Measurements from ENCODE around the gene SLC6A6. TPM values are rescaled to one million over a fixed set of nuclear protein-coding genes. Genes with fewer than 3 reads are reported as not detected.

The SLC6A6 gene
- total RNA-seq, 1 donor from 2014 or later, result 79.9 TPM

- no peak for DNase-seq (ENCODE audit: low read depth)
Observed at GRCh38 chr3:14518432-14518802, 116.0 kb downstream of the SLC6A6 start.

GRCh38 chr3:14518893-14519292 lies 116.5 kb downstream of the SLC6A6 start:
- no peak for DNase-seq (ENCODE audit: low read depth)

- no peak for DNase-seq (ENCODE audit: low read depth)
Observed at GRCh38 chr3:14519406-14519805, 117.0 kb downstream of the SLC6A6 start.

- no peak for DNase-seq (ENCODE audit: low read depth)
Observed at GRCh38 chr3:14520149-14520548, 117.7 kb downstream of the SLC6A6 start.

DNA sequence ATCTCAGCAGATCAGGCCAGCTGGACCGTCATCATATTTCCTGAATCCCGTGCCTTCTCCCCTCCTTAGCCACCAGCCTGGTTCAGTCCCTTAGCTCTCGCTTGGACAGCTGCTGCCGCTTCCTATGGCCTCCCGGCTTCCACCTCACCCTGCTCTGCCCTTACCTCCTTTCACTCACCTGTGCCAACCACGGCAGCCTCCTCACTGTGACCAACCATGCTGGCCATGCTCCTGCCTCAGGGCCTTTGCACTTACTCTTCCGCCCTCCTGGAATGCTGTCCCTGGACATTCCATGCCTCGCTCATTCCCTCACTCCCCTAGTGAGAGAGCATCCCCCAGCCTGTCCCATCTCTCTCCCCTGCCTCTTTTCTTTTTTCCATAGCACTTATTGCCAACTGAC lies 118.6 kb downstream of the SLC6A6 start:
- no peak for DNase-seq (ENCODE audit: low read depth)

GRCh38 chr3:14521611-14522010 lies 119.2 kb downstream of the SLC6A6 start:
- DNase-seq (ENCODE audit: low read depth), result no peak

DNA sequence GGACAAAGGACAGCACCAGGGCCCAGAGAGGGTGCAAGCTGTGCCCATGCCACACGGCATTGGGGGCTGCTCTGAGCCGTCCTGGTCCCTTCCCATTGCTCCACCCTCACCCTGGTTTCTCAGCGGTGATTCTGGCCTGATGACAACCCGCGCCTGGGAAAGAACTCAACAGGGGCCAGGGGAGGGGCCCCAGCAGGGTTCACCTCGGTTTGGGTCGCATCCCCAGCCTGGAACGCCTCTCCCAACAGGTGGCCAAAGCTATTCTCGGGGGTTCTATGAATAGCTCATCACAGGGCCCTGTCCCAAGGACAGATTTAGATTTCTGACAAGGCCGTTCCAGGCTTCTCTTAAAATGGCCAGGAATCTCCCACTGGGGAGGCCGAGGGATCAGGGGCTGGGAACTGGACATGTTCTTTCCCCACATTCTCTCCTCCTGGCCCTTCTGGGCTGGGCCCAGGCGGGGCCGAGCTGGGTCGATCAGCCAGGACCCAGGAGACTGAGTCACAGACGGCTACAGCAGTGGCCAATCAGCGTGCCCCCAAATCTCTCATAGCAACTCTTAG lies 119.8 kb downstream of the SLC6A6 start:
- peak; percentile 95 for DNase-seq (ENCODE audit: low read depth)

- no peak for DNase-seq (ENCODE audit: low read depth)
Observed at GRCh38 chr3:14522768-14523167, 120.4 kb downstream of the SLC6A6 start.

DNA sequence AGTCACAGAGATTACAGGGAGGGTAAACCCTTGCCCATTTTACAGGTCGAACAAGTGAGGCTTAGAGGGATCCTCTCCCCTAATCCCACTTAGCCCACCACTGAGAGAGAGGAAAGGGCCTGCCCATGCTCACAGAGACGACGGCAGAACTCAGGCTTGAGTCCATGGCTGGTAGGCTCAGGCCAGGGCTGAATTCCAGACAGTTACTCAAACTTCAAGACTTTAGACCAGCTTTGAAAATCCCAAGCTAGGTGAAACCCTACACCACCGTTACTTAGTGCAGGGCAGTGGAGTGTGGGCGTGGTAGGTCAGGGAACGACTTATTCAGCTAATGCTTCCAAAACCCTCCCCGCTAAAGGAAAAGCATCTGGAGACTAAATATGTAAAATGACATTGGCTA lies 121.4 kb downstream of the SLC6A6 start:
- DNase-seq (ENCODE audit: low read depth), result no peak

DNA sequence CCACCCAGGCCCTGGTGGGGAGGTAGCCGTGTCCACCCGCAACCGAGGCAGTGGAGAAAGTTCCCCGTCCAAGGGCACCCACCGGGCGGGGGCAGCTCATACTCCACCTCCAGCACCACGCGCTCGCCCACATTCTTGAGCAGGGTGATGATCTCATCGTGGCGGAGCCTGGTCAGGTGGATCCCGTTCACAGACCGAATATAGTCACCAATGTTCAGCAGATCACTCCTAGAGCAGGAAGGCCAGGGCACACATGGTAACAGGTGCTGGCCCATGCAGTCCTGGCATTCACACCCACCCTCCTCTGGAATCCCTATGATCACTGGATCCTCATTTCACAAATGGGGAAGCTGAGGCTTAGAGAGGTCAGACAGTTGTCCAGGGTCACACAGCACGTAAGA lies 121.9 kb downstream of the SLC6A6 start:
- DNase-seq (ENCODE audit: low read depth), result peak; percentile 89

GRCh38 chr3:14524920-14525660 lies 122.7 kb downstream of the SLC6A6 start:
- no peak for DNase-seq (ENCODE audit: low read depth)

- peak; percentile 55 for DNase-seq (ENCODE audit: low read depth)
Observed at GRCh38 chr3:14525685-14526631, 123.6 kb downstream of the SLC6A6 start.

DNA sequence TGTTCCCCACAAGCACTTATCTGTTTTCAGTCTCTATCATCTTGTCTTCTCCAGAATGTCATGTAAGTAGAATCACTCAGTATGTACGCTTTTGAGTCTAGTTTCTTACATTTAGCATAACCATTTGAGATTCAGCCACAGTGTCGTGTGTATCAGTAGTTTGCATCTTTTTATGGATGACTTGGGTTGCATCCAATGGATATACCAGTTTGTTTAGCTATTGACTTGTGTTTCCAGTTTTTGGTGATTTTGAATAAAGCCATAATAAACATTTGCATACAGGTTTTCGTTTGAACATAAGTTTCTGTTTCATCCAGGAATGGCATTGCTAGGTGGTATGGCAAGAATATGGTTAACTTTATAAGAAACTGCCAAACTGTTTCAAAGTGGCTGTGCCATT lies 125.7 kb downstream of the SLC6A6 start:
- no peak for DNase-seq (ENCODE audit: low read depth)

GRCh38 chr3:14531856-14532395 lies 129.5 kb downstream of the SLC6A6 start:
- DNase-seq (ENCODE audit: low read depth), result no peak

DNA sequence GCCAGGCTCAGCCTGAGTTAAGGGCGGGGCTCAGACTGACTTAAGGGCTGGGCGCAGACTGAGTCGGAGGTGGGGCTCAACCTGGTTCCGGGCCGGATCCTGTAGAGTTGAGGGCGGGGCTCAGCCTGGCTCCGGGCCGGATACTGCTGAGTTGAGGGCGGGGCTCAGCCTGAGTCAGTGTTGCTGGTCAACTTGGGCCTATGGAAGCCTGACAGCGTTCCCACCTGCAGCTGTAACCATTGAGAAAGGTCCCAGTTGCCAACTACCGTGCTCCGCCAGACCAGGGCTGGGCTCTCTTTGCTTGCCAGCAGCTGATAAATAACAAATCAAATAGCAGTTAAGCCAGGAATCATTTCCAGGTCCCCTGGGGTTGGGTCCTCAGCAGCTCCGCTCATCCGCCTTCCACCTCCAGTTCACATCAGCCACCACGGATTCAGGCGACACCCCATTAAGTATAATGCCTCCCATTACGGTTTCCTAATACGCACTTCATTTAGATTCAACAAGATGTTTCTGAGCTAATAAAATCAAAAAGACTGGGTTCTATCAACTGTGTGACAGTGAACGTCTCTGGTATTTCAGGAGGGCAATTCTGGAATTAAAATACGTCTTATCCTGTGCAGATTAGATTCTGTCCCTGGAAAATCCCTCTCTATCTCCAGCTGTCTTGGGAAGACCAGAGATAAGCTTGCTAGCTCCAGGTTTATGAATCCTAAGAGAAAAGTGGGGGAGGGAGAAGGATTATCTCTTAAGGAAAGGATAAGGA lies 130.5 kb downstream of the SLC6A6 start:
- DNase-seq (ENCODE audit: low read depth), result no peak

DNA sequence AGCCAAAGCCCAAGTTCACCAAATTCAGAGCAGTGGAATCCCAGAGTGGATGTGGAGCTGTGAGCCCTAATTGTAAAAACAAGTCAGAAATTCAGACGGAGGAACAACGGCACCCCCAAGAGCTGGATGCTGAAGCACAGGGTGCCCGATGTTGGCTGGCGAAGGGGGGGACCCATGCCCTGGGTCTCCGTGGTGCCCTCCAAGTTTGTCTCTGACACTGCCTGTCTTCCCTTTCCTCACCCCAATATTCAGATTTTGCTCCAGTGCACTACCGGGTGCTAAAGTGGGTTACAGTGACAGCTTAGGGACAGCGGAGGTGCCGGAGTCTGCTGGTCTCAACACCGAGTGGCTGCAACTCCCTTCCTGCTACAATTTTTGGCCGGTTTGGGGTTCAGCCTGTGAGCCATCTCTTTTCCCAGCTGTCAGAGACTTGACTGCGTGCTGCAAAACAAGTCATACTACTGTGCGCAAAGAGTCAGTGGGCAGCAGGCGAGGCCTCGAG lies 131.1 kb downstream of the SLC6A6 start:
- DNase-seq (ENCODE audit: low read depth), result no peak

DNA sequence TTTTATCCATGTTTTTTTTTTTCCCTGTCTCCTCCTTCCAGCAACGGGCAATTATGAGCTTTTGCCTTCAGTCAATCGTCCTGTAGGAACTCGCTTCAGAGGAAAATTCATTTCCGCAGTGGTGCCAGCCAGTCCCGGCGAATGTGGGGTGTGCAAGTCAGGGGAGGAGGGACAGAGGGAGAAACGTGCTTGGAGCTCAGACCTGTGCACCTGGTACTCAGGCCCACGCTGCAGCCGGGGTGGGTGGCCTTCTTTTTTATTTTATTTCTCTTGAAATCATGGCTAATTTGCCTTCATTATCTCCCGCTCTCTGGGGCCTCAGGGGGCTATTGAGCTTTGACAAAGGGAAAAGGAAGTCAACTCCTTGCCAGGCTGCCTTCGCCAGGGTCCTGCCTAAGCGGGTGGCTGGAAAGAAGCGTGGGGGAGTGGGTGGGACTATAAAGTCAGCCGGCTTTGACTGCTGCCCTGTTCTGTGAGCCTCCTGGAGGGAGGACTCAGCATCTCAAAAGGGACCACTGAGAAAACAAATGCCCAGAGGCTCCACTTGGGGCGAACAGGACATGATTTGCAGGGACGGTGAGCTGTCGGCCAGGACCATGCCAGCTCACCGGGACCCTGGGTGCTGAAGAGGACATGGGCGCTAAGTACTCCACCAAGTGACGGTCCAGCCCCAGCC lies 132.2 kb downstream of the SLC6A6 start:
- no peak for DNase-seq (ENCODE audit: low read depth)

GRCh38 chr3:14535616-14536015 lies 133.2 kb downstream of the SLC6A6 start:
- DNase-seq (ENCODE audit: low read depth), result no peak

- DNase-seq (ENCODE audit: low read depth), result no peak
Observed at GRCh38 chr3:14536055-14536815, 133.8 kb downstream of the SLC6A6 start.

All from myocyte (in vitro differentiated cells).